ENCODE data around the gene MMD. TPM values are rescaled to one million over a fixed set of nuclear protein-coding genes. Genes with fewer than 3 reads are reported as not detected.

The MMD gene
- total and polyA plus RNA-seq, 9 of the 15 experiments (the other 6 are each of a cell fraction or from before 2014, with no cell fraction given), result 3.1 to 18.9 (median 10.7) TPM

DNA sequence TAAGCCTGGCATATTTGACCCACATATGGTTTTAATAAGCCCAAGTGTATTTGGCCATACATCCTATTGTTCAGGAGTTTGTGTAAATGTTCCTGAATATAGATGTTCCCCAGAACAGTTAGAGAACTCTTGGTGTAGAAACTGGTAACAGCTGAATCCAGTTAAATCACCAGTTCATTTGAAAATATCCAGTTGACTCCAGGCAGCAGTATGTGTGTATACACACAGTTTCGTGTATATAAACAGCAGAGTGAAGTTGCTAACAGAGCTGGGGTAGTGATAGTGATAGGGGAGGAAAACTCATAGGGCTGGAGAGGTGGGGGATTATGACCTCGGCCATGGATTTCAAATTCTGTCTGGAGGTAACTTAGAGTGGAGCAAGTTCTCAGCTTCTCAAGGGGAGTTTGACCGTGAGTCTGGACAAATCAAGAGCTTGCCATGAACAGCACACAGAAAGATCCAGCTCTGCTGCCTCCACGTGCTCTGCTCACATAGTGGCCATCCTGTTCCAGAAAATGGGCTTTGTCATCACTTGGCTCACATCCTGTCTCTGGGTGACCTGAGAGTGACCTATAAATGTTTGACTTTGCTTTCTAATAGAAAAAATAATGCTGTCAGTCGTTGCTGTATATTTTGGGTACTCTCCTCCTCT is 30.6 kb upstream of the MMD start (continued):
- TF ChIP-seq ZNF518B (CRISPR knock-in tag; IDR thresholded peaks at IDR 0.05) (no peak), POLR2G (IDR thresholded peaks at IDR 0.05; ENCODE audit: low read depth, low read length) (no peak), BDP1 (IDR thresholded peaks at IDR 0.05; ENCODE audit: insufficient read depth, insufficient read length) (no peak), ETV1 (tag; conservative IDR thresholded peaks at IDR 0.05; ENCODE audit: low read depth) (peak; percentile 74), E4F1 (CRISPR knock-in tag; IDR thresholded peaks at IDR 0.05; ENCODE audit: borderline replicate concordance) (no peak), CCNT2 (IDR thresholded peaks at IDR 0.05; ENCODE audit: borderline replicate concordance, extremely low read depth, insufficient read length, low read depth, low read length) (no peak), GATAD2B (IDR thresholded peaks at IDR 0.05; ENCODE audit: borderline replicate concordance) (no peak), TRIM24 (IDR thresholded peaks at IDR 0.05) (no peak), SOX6 (IDR thresholded peaks at IDR 0.05) (no peak), ZNF174 (CRISPR knock-in tag; IDR thresholded peaks at IDR 0.05) (no peak), DMBX1 (CRISPR knock-in tag; IDR thresholded peaks at IDR 0.05; ENCODE audit: borderline replicate concordance) (peak; percentile 85; the same call in 1 of the 2 replicates), RB1 (IDR thresholded peaks at IDR 0.05; ENCODE audit: low read depth) (no peak), GABPB2 (CRISPR knock-in tag; conservative IDR thresholded peaks at IDR 0.05) (no peak), HDAC3 (IDR thresholded peaks at IDR 0.05; ENCODE audit: borderline replicate concordance, partially characterized antibody) (no peak), ZNF764 (CRISPR knock-in tag; IDR thresholded peaks at IDR 0.05; ENCODE audit: low read depth) (no peak), CBX2 (IDR thresholded peaks at IDR 0.05; ENCODE audit: insufficient read depth, low read length, poor library complexity, severe bottlenecking) (no peak), U2AF1 (optimal IDR thresholded peaks at IDR 0.05; ENCODE audit: low read depth, low read length) (no peak), ZFX (CRISPR knock-in tag; IDR thresholded peaks at IDR 0.05) (no peak), SMAD4 (CRISPR knock-in tag; conservative IDR thresholded peaks at IDR 0.05) (peak; percentile 74)
- TF ChIP-seq, protein P1, sequence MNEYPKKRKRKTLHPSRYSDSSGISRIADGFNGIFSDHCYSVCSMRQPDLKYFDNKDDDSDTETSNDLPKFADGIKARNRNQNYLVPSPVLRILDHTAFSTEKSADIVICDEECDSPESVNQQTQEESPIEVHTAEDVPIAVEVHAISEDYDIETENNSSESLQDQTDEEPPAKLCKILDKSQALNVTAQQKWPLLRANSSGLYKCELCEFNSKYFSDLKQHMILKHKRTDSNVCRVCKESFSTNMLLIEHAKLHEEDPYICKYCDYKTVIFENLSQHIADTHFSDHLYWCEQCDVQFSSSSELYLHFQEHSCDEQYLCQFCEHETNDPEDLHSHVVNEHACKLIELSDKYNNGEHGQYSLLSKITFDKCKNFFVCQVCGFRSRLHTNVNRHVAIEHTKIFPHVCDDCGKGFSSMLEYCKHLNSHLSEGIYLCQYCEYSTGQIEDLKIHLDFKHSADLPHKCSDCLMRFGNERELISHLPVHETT (CRISPR knock-in tag; conservative IDR thresholded peaks at IDR 0.05 in 1 of 2, IDR thresholded peaks at IDR 0.05 in 1 of 2), result peak in 1 of 2 experiments; percentile 46; a peak in 2 of 4 replicates

Data from K562 (cell line).